BJ (cell line): ENCODE results near the gene SEMA3D. TPM values are rescaled to one million over a fixed set of nuclear protein-coding genes. Genes with fewer than 3 reads are reported as not detected.

Source experiments
- CTCF ChIA-PET: fragments of 350-600 bp; formaldehyde crosslinking; extraction: SDS; loops from one replicate; lab custom pipeline; 2021; ENCODE audit warnings: antibody characterized with exemption, inconsistent platforms; lab: Yijun Ruan, JAX
- POLR2A ChIA-PET: fragments of 300-600 bp; sonication (Branson Sonifier 250); formaldehyde crosslinking; extraction: SDS; loops from one replicate; lab custom pipeline; 2021; ENCODE audit warnings: antibody characterized with exemption; lab: Charles Lee
- DNase-seq: peaks from one replicate; pipeline ENCODE4 v3.0.0-alpha.2; 2011; ENCODE audit warnings: low read depth
- H3K27me3 ChIP-seq: 2 replicates; pipeline ENCODE4 v1.6.0; 2011; ENCODE audit warnings: low read length; ENCODE audit not compliant: control insufficient read depth, insufficient read depth
- H3K36me3 ChIP-seq: 2 replicates; pipeline ENCODE4 v1.5.1; 2011; ENCODE audit warnings: low read length; ENCODE audit not compliant: control insufficient read depth, insufficient read depth
- H3K4me3 ChIP-seq: 2 replicates; pipeline ENCODE4 v1.5.1; 2011; ENCODE audit warnings: low read depth, mild to moderate bottlenecking, control low read depth, low read length
- CTCF ChIP-seq: IDR thresholded peaks from 2 replicates; pipeline ENCODE4 v1.5.1; 2011; ENCODE audit warnings: low read depth, mild to moderate bottlenecking, control low read depth, inconsistent platforms, low read length, moderate library complexity; ENCODE audit not compliant: insufficient read depth
- polyA plus RNA-seq: library from polyadenylated mRNA; depleted of rRNA; stranded (reverse); fragments of >200 nt; gene quantifications from 2 replicates; pipeline ENCODE4 v1.2.3, GENCODE V29; 2011

SEMA3D gene
- polyA plus RNA-seq, 1 experiment: 19.9 TPM

DNA sequence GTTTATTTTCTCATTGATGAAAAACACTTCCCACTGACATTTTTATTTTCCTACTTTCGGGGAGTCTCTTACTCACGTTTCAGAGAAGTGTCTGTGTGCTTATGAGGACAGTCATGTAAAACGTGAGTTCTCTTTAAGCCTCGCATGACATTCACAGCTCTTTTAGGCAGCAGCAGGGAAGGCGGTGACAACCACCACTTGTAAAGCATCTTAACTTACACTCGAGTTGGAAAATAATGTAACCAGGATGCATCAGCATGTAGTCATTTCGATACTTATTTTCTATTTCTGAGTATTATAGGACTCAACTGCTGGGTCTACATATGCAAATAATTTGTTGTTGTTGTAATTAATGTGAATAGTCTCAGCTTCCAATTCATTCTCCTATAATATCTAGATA lies 153.6 kb downstream of the SEMA3D start:
- Histone ChIP-seq H3K36me3 (no peaks in the 10 kb centered on the region), H3K27me3 (no peaks in the 10 kb centered on the region), H3K4me3 (no peak overlapping the region)
- no peak for DNase-seq
- TF ChIP-seq CTCF: no peak
- ChIA-PET CTCF (interaction anchor here (0.7 to 1.6 kb wide), 5 partner anchors 8 to 716 kb away, joined by 3 to 5 read pairs (median 4); partner anchors contain the start of gene SEMA3D), POLR2A (no interaction called here)

DNA sequence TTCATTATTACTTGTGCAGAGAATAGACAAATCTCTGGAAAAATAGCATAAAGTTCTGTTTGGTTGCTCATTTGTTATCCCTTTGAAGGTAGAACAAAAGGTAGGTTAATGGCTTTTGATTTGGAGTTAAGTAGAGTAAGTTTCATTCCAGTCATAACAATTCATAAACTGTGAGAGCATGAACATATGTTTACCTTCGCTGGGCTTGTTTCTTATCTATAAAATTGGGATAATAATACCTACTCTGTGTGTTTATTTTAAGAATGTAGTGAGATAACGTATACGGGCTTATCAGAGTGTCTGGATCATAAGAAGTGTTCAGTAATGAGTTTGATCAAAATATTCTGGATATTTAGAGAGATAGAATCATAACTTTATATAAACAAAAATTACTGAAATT lies 155.4 kb downstream of the SEMA3D start:
- no peak for DNase-seq
- POLR2A ChIA-PET: no interaction called here
- TF ChIP-seq CTCF: no peak

DNA sequence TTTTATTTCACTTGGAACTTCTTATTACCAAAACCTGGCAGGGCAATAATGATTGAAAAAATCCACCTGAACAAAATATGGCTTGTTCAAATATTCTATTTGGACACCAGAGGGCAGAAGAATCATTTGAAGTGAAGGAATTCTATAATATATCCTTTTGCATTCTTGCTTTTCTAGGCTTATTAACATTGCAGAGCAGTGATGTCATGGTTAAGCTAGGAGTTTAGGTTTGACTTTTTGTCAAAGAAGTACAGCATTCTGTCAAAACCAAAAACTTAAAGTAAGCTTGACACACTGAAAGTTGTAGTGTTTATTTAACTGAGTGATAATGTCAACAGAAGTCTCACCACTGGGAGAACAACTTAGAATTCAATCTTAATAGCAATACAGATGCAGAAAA lies 156.0 kb downstream of the SEMA3D start:
- H3K4me3 ChIP-seq: no peak overlapping the region
- no peaks in the 10 kb centered on the region for H3K36me3 ChIP-seq
- DNase-seq: no peak
- peak; percentile 49 for TF ChIP-seq CTCF
- CTCF ChIA-PET: interaction anchor here (0.8 to 13.4 kb wide), 9 partner anchors 11 to 1096 kb away, joined by 3 to 205 read pairs (median 4); partner anchors contain the start of gene SEMA3D
- no peaks in the 10 kb centered on the region for H3K27me3 ChIP-seq
- POLR2A ChIA-PET: no interaction called here

More for the DNA sequence above, 155.4 kb downstream of the SEMA3D start:
- CTCF ChIA-PET: interaction anchor here (0.8 to 13.4 kb wide), 9 partner anchors 10 to 1096 kb away, joined by 3 to 205 read pairs (median 4); partner anchors contain the start of gene SEMA3D
- Histone ChIP-seq H3K36me3 (no peaks in the 10 kb centered on the region), H3K4me3 (no peak overlapping the region), H3K27me3 (no peaks in the 10 kb centered on the region)

GRCh38 chr7:85025312-85025756 lies 161.5 kb downstream of the SEMA3D start:
- ChIA-PET CTCF (interaction anchor here (0.6 to 13.4 kb wide), 4 partner anchors 537 to 1090 kb away, joined by 3 to 205 read pairs (median 4); no protein-coding TSS in a partner anchor), POLR2A (no interaction called here)
- TF ChIP-seq CTCF: no peak
- DNase-seq: no peak
- no peak overlapping the region for H3K4me3 ChIP-seq
- no peaks in the 10 kb centered on the region for H3K27me3 ChIP-seq
- no peaks in the 10 kb centered on the region for H3K36me3 ChIP-seq

DNA sequence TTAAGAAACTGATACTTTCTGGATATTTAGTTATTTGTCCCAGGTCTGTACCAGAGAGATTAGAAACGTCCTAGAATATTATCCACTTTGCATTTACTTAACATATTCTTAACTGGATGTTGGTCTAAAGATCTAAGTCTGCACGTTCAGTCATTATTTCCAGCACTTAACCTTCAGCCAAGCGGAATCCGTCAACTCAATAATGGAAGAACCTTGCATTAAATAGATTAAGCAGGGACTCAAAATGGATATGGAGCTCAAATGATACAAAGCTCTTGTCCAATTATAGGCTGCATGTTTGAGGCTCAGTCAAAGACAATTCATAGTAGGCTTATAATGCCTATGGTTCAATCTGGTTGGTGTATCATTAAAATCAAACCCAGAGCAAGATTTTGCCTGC lies 162.9 kb downstream of the SEMA3D start:
- no peak for DNase-seq
- ChIA-PET CTCF (interaction anchor here (0.7 to 13.4 kb wide), 6 partner anchors 339 to 1089 kb away, joined by 3 to 205 read pairs (median 3); no protein-coding TSS in a partner anchor), POLR2A (no interaction called here)
- Histone ChIP-seq H3K4me3 (no peak overlapping the region), H3K36me3 (no peaks in the 10 kb centered on the region), H3K27me3 (no peaks in the 10 kb centered on the region)
- no peak for TF ChIP-seq CTCF
